Cardiac fibroblast (primary cell): ENCODE measurements around the gene PCDH9.

ENCODE experiments used
- DNase-seq, 2 donors: peaks; one replicate each; pipeline versions ENCODE4 v3.0.0 to v3.0.0-alpha.2; 2010; ENCODE audit warnings: low read depth in 2 of 2
- H3K4me3 ChIP-seq, 2 donors: replicated peaks in 1 of 2; 1 replicate in 1 of 2; 2 replicates in 1 of 2; pipeline ENCODE4 v1.5.1; 2011; ENCODE audit warnings: low read depth in 2 of 2, low read length in 2 of 2, mild to moderate bottlenecking in 2 of 2, moderate library complexity in 1 of 2
- TF ChIP-seq, protein P1 (sequence below): IDR thresholded peaks from one replicate; pipeline ENCODE4 v1.5.1; 2011; ENCODE audit warnings: low read depth, mild to moderate bottlenecking, low read length, inconsistent platforms

The PCDH9 gene

GRCh38 chr13:66359910-66360552 lies 870.1 kb downstream of the PCDH9 start:
- no peak overlapping the region for H3K4me3 ChIP-seq
- no peak for DNase-seq
- TF ChIP-seq, protein P1, sequence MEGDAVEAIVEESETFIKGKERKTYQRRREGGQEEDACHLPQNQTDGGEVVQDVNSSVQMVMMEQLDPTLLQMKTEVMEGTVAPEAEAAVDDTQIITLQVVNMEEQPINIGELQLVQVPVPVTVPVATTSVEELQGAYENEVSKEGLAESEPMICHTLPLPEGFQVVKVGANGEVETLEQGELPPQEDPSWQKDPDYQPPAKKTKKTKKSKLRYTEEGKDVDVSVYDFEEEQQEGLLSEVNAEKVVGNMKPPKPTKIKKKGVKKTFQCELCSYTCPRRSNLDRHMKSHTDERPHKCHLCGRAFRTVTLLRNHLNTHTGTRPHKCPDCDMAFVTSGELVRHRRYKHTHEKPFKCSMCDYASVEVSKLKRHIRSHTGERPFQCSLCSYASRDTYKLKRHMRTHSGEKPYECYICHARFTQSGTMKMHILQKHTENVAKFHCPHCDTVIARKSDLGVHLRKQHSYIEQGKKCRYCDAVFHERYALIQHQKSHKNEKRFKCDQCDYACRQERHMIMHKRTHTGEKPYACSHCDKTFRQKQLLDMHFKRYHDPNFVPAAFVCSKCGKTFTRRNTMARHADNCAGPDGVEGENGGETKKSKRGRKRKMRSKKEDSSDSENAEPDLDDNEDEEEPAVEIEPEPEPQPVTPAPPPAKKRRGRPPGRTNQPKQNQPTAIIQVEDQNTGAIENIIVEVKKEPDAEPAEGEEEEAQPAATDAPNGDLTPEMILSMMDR, result no peak

DNA sequence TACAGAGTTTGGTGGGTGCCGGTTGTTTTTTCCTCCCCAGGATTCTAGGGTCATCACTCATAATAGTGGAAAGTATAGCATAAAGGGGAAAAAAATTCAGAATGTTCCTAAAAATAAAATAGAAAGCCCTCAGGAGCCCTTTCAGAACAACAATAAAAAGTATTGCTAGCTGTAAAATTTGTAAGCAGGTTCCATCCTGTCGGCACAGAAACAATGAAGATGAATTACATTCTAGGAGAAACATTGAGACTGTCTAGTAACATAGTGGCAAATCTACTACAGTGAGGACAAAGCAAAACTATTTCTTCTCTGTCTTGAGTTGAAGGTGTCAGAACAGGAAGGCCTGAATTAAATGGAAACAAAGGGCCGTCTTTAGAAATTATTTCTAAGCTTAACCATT lies 870.7 kb downstream of the PCDH9 start:
- DNase-seq, result no peak
- TF ChIP-seq, protein P1, result no peak
- no peak overlapping the region for H3K4me3 ChIP-seq

DNA sequence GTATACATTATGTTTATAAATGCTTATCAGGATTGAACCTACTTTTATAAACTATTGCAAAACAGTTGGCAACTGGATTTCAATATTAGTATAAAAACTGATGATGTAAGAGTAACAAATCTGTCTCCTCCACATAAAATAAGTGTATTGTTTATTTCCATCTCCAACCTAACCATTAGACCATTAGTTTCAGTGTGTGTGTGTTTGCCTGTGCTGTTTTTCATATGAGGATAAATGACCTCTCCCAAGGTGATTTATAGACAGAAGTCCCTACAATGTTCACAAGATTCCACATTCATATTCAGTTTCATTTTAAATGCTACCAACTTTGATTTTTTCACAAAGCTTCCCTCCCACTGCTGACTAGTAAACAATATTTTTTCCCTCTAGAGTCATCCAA lies 871.6 kb downstream of the PCDH9 start:
- TF ChIP-seq, protein P1, result no peak
- no peak overlapping the region for H3K4me3 ChIP-seq
- DNase-seq, result no peak

- TF ChIP-seq, protein P1, result no peak
- no peak for DNase-seq
- no peak overlapping the region for H3K4me3 ChIP-seq
Observed at GRCh38 chr13:66357463-66357862, 872.7 kb downstream of the PCDH9 start.

GRCh38 chr13:66354879-66355751 lies 875.0 kb downstream of the PCDH9 start:
- TF ChIP-seq, protein P1, result no peak
- DNase-seq, result no peak
- H3K4me3 ChIP-seq, result no peak overlapping the region

GRCh38 chr13:66353664-66354063 lies 876.5 kb downstream of the PCDH9 start:
- DNase-seq, result peak; percentile 19 to 61
- no peak overlapping the region for H3K4me3 ChIP-seq
- TF ChIP-seq, protein P1, result no peak
